PC-3 (cell line): ENCODE results near the gene ATF5.

Source experiments
- CTCF ChIP-seq: fragments of 300-600 bp; sonication (generic); conservative IDR thresholded peaks from 2 replicates; pipeline ENCODE4 v1.5.1; 2017; ENCODE audit warnings: antibody characterized with exemption, low read depth, mild to moderate bottlenecking, low read length
- EZH2 ChIP-seq: fragments of 300-600 bp; sonication (generic); IDR thresholded peaks from one replicate; pipeline ENCODE4 v1.6.1; 2017; ENCODE audit warnings: antibody characterized with exemption, mild to moderate bottlenecking, low read length; ENCODE audit not compliant: unreplicated experiment
- EZH2phosphoT487 ChIP-seq: fragments of 300-600 bp; sonication (generic); IDR thresholded peaks from 2 replicates; pipeline ENCODE4 v1.6.1; 2018; ENCODE audit warnings: mild to moderate bottlenecking, antibody characterized with exemption, low read length, borderline replicate concordance

- TF ChIP-seq CTCF (no peak), EZH2 (no peak), EZH2phosphoT487 (no peak)
These were observed 34.0 kb upstream of the ATF5 start for GRCh38 chr19:49894879-49895565.
